HK-2 (cell line): ENCODE data around the gene VANGL2.

Experiments used
- DNase-seq: peaks from one replicate; pipeline ENCODE4 v3.0.0-alpha.2; 2018; ENCODE audit not compliant: unreplicated experiment

VANGL2 gene

GRCh38 chr1:160460683-160461287 is 60.4 kb downstream of the VANGL2 start:
- no peak for DNase-seq

DNA sequence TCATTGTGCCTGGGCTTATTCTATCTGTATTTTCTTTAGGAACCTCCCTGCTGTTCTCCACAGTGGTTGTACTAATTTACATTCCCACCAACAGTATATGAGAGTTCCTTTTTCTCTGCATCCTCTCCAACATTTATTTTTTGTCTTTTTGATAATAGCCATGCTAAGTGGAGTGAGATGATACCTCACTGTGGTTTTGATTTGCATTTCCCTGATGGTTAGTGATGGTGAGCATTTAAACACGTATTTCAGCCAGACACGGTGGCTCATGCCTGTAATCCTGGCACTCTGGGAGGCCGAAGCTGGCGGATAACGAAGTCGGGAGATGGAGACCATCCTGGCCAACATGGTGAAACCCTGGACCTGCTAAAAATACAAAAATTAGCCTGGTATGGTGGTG is 64.8 kb downstream of the VANGL2 start:
- no peak for DNase-seq

DNA sequence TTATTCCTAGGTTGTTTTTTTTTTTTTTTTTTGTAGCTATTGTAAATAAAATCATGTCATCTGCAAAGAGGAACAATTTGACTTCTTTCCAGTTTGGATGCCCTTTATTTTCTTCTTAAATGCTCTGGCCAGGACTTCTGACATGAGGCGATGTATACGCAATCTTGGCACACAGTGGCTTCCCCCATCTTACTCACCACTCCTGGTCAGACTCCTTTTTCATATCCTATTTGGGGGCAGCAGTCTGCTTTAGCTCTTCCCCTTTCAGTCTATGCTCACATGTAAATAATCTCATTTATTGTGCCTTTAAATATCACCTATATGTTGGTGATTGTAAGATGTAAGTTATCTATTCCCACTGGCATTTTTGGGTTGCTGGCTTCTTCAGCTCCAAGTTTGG is 66.6 kb downstream of the VANGL2 start:
- DNase-seq: no peak

GRCh38 chr1:160467576-160467975 is 67.2 kb downstream of the VANGL2 start:
- DNase-seq: no peak

GRCh38 chr1:160471253-160471652 is 70.9 kb downstream of the VANGL2 start:
- no peak for DNase-seq

DNA sequence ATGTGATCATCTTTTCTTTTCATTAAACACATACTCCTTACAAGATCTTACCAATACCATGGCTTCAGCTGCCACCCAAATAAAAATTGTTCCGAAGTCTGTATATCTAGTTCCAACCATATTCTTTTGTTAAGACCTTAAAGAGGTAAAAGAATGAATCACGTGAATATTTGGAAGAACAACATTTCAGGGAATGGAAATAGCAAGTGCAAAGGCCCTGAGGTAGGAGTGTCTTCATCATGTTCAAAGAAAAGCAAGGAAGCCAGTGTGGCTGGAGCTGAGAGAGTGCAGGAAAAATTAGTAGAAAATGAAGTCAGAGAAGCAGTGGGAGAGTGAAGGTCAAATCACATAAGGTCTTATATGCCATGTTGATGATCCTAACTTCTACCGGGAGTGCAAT is 71.7 kb downstream of the VANGL2 start:
- no peak for DNase-seq

GRCh38 chr1:160474392-160475242 is 74.3 kb downstream of the VANGL2 start:
- no peak for DNase-seq
